ENCODE data around the gene MRPL23.
A peak's percentile ranks its signal among the peaks of the same experiment; 100 is the strongest.

MRPL23 gene

DNA sequence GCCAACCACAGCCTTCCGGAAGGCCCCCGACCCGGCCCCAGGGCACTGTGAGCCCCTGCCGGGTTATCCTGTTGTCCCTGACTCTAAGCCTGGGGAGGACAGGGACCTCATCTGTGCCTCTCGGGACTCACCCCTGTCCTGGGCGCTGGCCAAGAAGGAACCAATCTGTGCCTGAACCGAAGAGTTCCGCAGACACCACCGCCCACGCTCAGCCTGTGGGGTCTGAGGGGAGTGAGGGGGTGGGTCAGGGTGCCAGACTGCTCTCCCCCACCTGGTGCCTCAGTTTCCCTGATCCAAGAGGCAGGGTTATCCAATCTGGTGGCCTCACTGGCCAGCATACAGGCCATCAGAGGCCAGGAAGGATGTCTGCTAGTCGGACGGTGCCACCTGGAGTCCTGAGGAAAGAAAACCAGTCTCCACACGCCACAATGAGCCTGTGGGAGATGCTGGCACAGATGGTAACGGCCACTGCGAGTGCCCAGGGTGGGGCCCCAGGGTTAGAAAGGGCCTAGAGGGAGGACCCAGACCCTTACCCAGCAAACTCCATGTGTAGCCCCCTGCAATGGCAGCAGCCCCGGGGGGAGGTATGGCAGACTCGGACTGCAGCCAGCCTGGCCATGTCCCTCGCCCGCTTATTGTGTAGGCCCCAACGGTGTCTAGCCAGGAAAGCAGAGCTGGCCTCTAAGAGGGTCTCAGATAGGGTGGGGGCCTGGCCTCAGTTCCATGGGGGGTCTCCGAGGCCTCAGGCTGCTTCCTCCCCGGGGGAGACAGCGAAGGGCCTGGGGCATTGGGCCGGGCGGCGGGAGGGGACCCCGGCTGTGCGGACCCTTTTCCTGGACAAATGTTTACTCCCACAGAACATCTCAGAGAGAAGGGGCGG, 28.5 kb upstream of the MRPL23 start:
- no peak for DNase-seq (ENCODE audit: low read depth)
- TF ChIP-seq CTCF (conservative IDR thresholded peaks at IDR 0.05; ENCODE audit: low read length): no peak
- H3K4me3 ChIP-seq (ENCODE audit: low read length): no peak overlapping the region

GRCh38 chr11:1919391-1920127, 27.6 kb upstream of the MRPL23 start, which contains the start of gene TNNT3:
TNNT3 (plus strand) TSS chr11:1919703; CDS start chr11:1922875, 3,172 bp downstream.
- TF ChIP-seq CTCF (conservative IDR thresholded peaks at IDR 0.05; ENCODE audit: low read length): no peak
- DNase-seq (ENCODE audit: low read depth): no peak
- no peak within 1 kb of the TSS for H3K4me3 ChIP-seq (ENCODE audit: low read length)

GRCh38 chr11:1920128-1920908, 26.8 kb upstream of the MRPL23 start:
- H3K4me3 ChIP-seq (ENCODE audit: low read length): no peak overlapping the region
- no peak for DNase-seq (ENCODE audit: low read depth)
- no peak for TF ChIP-seq CTCF (conservative IDR thresholded peaks at IDR 0.05; ENCODE audit: low read length)

GRCh38 chr11:1920909-1921573, 26.1 kb upstream of the MRPL23 start:
- no peak overlapping the region for H3K4me3 ChIP-seq (ENCODE audit: low read length)
- DNase-seq (ENCODE audit: low read depth): no peak
- TF ChIP-seq CTCF (conservative IDR thresholded peaks at IDR 0.05; ENCODE audit: low read length): no peak

- no peak overlapping the region for H3K4me3 ChIP-seq (ENCODE audit: low read length)
- no peak for TF ChIP-seq CTCF (conservative IDR thresholded peaks at IDR 0.05; ENCODE audit: low read length)
- DNase-seq (ENCODE audit: low read depth): peak; percentile 53
These were observed 25.5 kb upstream of the MRPL23 start for GRCh38 chr11:1921574-1922141.

- TF ChIP-seq CTCF (conservative IDR thresholded peaks at IDR 0.05; ENCODE audit: low read length): no peak
- H3K4me3 ChIP-seq (ENCODE audit: low read length): no peak overlapping the region
- no peak for DNase-seq (ENCODE audit: low read depth)
These were observed 24.6 kb upstream of the MRPL23 start for GRCh38 chr11:1922481-1923081.

Measured in AG10803 (cell line).